Panc1 (cell line): ENCODE results near the gene AHNAK. TPM values are rescaled to one million over a fixed set of nuclear protein-coding genes. Genes with fewer than 3 reads are reported as not detected.
A peak's percentile ranks its signal among the peaks of the same experiment; 100 is the strongest.

Experiments
- ATAC-seq: fragments of 200-7000 bp; cut with Tn5 transposase; 2 replicates; pipeline ENCODE4 v1.9.1; 2020; ENCODE audit warnings: mild to moderate bottlenecking, moderate library complexity
- BruUV-seq: library from RNA; stranded (reverse); fragments of 400-500 nt; replicated peaks from 2 replicates; lab custom pipeline; 2021; lab: Mats Ljungman, UMichigan
- CTCF ChIA-PET: fragments of 300-600 bp; sonication (Branson Sonifier 250); formaldehyde crosslinking; loops from one replicate; lab custom pipeline; 2022; ENCODE audit warnings: antibody characterized with exemption; lab: Charles Lee
- POLR2A ChIA-PET: fragments of 300-600 bp; sonication (Branson Sonifier 250); formaldehyde crosslinking; loops from one replicate; lab custom pipeline; 2022; ENCODE audit warnings: antibody characterized with exemption; lab: Charles Lee
- DNase-seq: peaks from one replicate; pipeline ENCODE4 v3.0.0-alpha.2; 2010; ENCODE audit warnings: low read depth, low spot score
- H3K27ac ChIP-seq: 2 replicates; pipeline ENCODE4 v1.5.1; 2011; ENCODE audit warnings: mild to moderate bottlenecking, low read length, inconsistent platforms
- H3K27me3 ChIP-seq: fragments of 200-500 bp; sonication (Bioruptor generic); 2 replicates; pipeline ENCODE4 v1.6.0; 2014; ENCODE audit warnings: low read length, inconsistent platforms; ENCODE audit not compliant: control insufficient read depth, insufficient read depth
- H3K36me3 ChIP-seq: fragments of 200-500 bp; sonication (Bioruptor generic); 2 replicates; pipeline ENCODE4 v1.5.1; 2014; ENCODE audit warnings: inconsistent platforms, mild to moderate bottlenecking, low read length, moderate library complexity; ENCODE audit not compliant: control insufficient read depth, insufficient read depth
- H3K4me1 ChIP-seq: 2 replicates; pipeline ENCODE4 v1.5.1; 2011; ENCODE audit warnings: inconsistent platforms, mild to moderate bottlenecking, low read length, moderate library complexity; ENCODE audit not compliant: control insufficient read depth, insufficient read depth
- H3K4me3 ChIP-seq, 2 experiments: 2 replicates each; pipeline ENCODE4 v1.5.1; 2011 to 2012; ENCODE audit warnings: low read depth in 2 of 2, low read length in 2 of 2, mild to moderate bottlenecking in 2 of 2, inconsistent platforms in 1 of 2, moderate library complexity in 1 of 2
- H3K9me3 ChIP-seq: fragments of 200-500 bp; sonication (Bioruptor generic); 2 replicates; pipeline ENCODE4 v1.5.1; 2014; ENCODE audit warnings: low read depth, mild to moderate bottlenecking, inconsistent platforms, low read length, moderate library complexity; ENCODE audit not compliant: control insufficient read depth, insufficient read depth
- CTCF ChIP-seq: fragments of 450-650 bp; IDR thresholded peaks from 2 replicates; pipeline ENCODE4 v1.5.1; 2017; ENCODE audit warnings: mild to moderate bottlenecking
- POLR2AphosphoS5 ChIP-seq: IDR thresholded peaks from 2 replicates; pipeline ENCODE4 v1.6.1; 2012; ENCODE audit warnings: mild to moderate bottlenecking, low read depth, low read length, moderate library complexity
- REST ChIP-seq, 2 experiments: IDR thresholded peaks; 2 replicates each; pipeline ENCODE4 v1.6.1; 2011 to 2012; ENCODE audit warnings: low read depth in 2 of 2, control low read depth in 1 of 2, low read length in 1 of 2, mild to moderate bottlenecking in 1 of 2, moderate library complexity in 1 of 2; ENCODE audit not compliant: insufficient read depth in 1 of 2
- SIN3A ChIP-seq: IDR thresholded peaks from 2 replicates; pipeline ENCODE4 v1.6.1; 2012; ENCODE audit warnings: low read depth, mild to moderate bottlenecking, low read length, moderate library complexity, borderline replicate concordance; ENCODE audit not compliant: insufficient read depth
- TCF7L2 ChIP-seq: IDR thresholded peaks from 2 replicates; pipeline ENCODE4 v1.6.1; 2011; ENCODE audit warnings: mild to moderate bottlenecking, low read depth, low read length, inconsistent platforms
- in situ Hi-C: cut with HindIII; loops from 2 replicates; pipeline ENCODE4 v1.10.0; 2016; ENCODE audit warnings: low sequenced_read_pairs, low pct_unique_long_range_greater_than_20kb
- intact Hi-C: fragments of 100-400 bp; cut with micrococcal nuclease; formaldehyde crosslinking; loops from one replicate; pipeline ENCODE4 v1.10.0; 2022; ENCODE audit not compliant: unreplicated experiment
- total RNA-seq: library from RNA; stranded (reverse); gene quantifications from one replicate; pipeline ENCODE4 v1.2.1, GENCODE V29; 2021; ENCODE audit not compliant: unreplicated experiment

AHNAK gene
- total RNA-seq, 1 experiment from 2014 or later = 844 TPM

GRCh38 chr11:62452261-62452660 lies 94.3 kb downstream of the AHNAK start:
- H3K4me1 ChIP-seq = peaks cover 24% of the 10 kb centered on the region
- no TSS peak for BruUV-seq
- no peaks in the 10 kb centered on the region for H3K9me3 ChIP-seq
- H3K36me3 ChIP-seq = no peaks in the 10 kb centered on the region
- peak overlapping the region; percentile 85 for H3K27ac ChIP-seq
- CTCF ChIA-PET = no interaction called here
- TF ChIP-seq REST (IDR thresholded peaks at IDR 0.05; ENCODE audit: insufficient read depth in 1 of 2, low read depth in 2 of 2, low read length in 1 of 2) = no peak
- TF ChIP-seq POLR2AphosphoS5 = no peak
- TF ChIP-seq CTCF = no peak
- no peak for TF ChIP-seq TCF7L2
- no peak for TF ChIP-seq SIN3A
- POLR2A ChIA-PET = no interaction called here
- intact Hi-C loops (no loop called here), in situ Hi-C loops (no loop called here)
- H3K27me3 ChIP-seq = no peaks in the 10 kb centered on the region
- no peak overlapping the region for H3K4me3 ChIP-seq
- ATAC-seq = 0 out of 2 replicates have a peak, but pooled peaks have one; percentile 50
- DNase-seq = no peak

GRCh38 chr11:62451241-62451621 lies 95.4 kb downstream of the AHNAK start:
- CTCF ChIA-PET = no interaction called here
- no TSS peak for BruUV-seq

More at GRCh38 chr11:62451241-62451621, 95.4 kb downstream of the AHNAK start:
- Histone ChIP-seq H3K4me3 (no peak overlapping the region), H3K27ac (peak overlapping the region; percentile 88), H3K9me3 (no peaks in the 10 kb centered on the region), H3K4me1 (peaks cover 32% of the 10 kb centered on the region), H3K36me3 (no peaks in the 10 kb centered on the region), H3K27me3 (no peaks in the 10 kb centered on the region)
- POLR2A ChIA-PET = interaction anchor here (0.6 kb wide), 1 partner anchor 57 kb away, joined by 7 read pairs; no protein-coding TSS in a partner anchor
- DNase-seq (no peak), ATAC-seq (no peak)
- TF ChIP-seq SIN3A (no peak), POLR2AphosphoS5 (no peak), REST (IDR thresholded peaks at IDR 0.05; ENCODE audit: insufficient read depth in 1 of 2, low read depth in 2 of 2, low read length in 1 of 2) (no peak), TCF7L2 (no peak), CTCF (no peak)
- intact Hi-C loops (no loop called here), in situ Hi-C loops (no loop called here)
